WI38 (cell line): ENCODE results near the gene NXF1.
"Not testable (repeated sequence)": the region's sequence is repeated elsewhere in the genome, so short reads cannot be mapped to it uniquely, and the experiment has no call there.

ENCODE experiments used
- H3K4me3 ChIP-seq: 2 replicates; pipeline ENCODE4 v1.5.1; 2011; ENCODE audit warnings: low read depth, mild to moderate bottlenecking, control low read depth, low read length
- CTCF ChIP-seq: IDR thresholded peaks from 2 replicates; pipeline ENCODE4 v1.5.1; 2012; ENCODE audit warnings: low read depth, mild to moderate bottlenecking, control low read depth, low read length

The NXF1 gene

GRCh38 chr11:62847767-62848314, 42.6 kb upstream of the NXF1 start:
- TF ChIP-seq CTCF, result no peak
- H3K4me3 ChIP-seq, result no peak overlapping the region

GRCh38 chr11:62846177-62846576, 40.9 kb upstream of the NXF1 start:
- no peak overlapping the region for H3K4me3 ChIP-seq
- TF ChIP-seq CTCF, result no peak

- H3K4me3 ChIP-seq, result no peak overlapping the region
- no peak for TF ChIP-seq CTCF
Observed at GRCh38 chr11:62844154-62844553, 38.9 kb upstream of the NXF1 start.

- H3K4me3 ChIP-seq, result no peak overlapping the region
- no peak for TF ChIP-seq CTCF
Observed at GRCh38 chr11:62843466-62843865, 38.2 kb upstream of the NXF1 start.

- not testable (repeated sequence) for H3K4me3 ChIP-seq
Observed at GRCh38 chr11:62842891-62843290, 37.7 kb upstream of the NXF1 start.

- TF ChIP-seq CTCF, result no peak
- peak overlapping the region; percentile 37 for H3K4me3 ChIP-seq
Observed at GRCh38 chr11:62842171-62842741, 37.0 kb upstream of the NXF1 start.

- TF ChIP-seq CTCF, result no peak
- peak overlapping the region; percentile 37 for H3K4me3 ChIP-seq
Observed at GRCh38 chr11:62841361-62842170, 36.3 kb upstream of the NXF1 start.

- H3K4me3 ChIP-seq, result peak overlapping the region; percentile 93
Observed at GRCh38 chr11:62840721-62841360, 35.6 kb upstream of the NXF1 start.
